H1 (cell line): ENCODE measurements around the gene RIIAD1.

ENCODE experiments used
- CHD2 ChIP-seq: IDR thresholded peaks from 2 replicates; pipeline ENCODE4 v1.6.1; 2012; ENCODE audit warnings: low read length, improper control_type of control experiment
- CTCF ChIP-seq, 3 experiments: IDR thresholded peaks; 1 replicate in 2 of 3; 2 replicates in 1 of 3; pipeline versions ENCODE4 v1.5.1 to v1.6.1; 2011; ENCODE audit warnings: low read length in 3 of 3, mild to moderate bottlenecking in 3 of 3, inconsistent platforms in 2 of 3, low read depth in 1 of 3, moderate library complexity in 1 of 3; ENCODE audit not compliant: insufficient read depth in 1 of 3; ENCODE audit errors: control extremely low read depth in 1 of 3
- E2F6 ChIP-seq: IDR thresholded peaks from 2 replicates; pipeline ENCODE4 v1.6.1; 2012; ENCODE audit warnings: inconsistent platforms
- EZH2 ChIP-seq: fragments of 200-600 bp; sonication (generic); IDR thresholded peaks from 2 replicates; pipeline ENCODE4 v1.7.1; 2012; ENCODE audit warnings: low read depth, mild to moderate bottlenecking, moderate library complexity, low read length, inconsistent platforms; ENCODE audit not compliant: severe bottlenecking
- MAFK ChIP-seq: IDR thresholded peaks from 2 replicates; pipeline ENCODE4 v1.6.1; 2012; ENCODE audit warnings: low read depth, mild to moderate bottlenecking, improper control_type of control experiment, low read length
- POLR2A ChIP-seq, 2 experiments: IDR thresholded peaks; 1 replicate in 1 of 2; 2 replicates in 1 of 2; pipeline ENCODE4 v1.6.1; 2011; ENCODE audit warnings: low read depth in 2 of 2, low read length in 2 of 2, mild to moderate bottlenecking in 2 of 2; ENCODE audit errors: control extremely low read depth in 1 of 2
- SRF ChIP-seq: IDR thresholded peaks from 2 replicates; pipeline ENCODE4 v1.6.1; 2011; ENCODE audit warnings: mild to moderate bottlenecking, low read depth, low read length, moderate library complexity

DNA sequence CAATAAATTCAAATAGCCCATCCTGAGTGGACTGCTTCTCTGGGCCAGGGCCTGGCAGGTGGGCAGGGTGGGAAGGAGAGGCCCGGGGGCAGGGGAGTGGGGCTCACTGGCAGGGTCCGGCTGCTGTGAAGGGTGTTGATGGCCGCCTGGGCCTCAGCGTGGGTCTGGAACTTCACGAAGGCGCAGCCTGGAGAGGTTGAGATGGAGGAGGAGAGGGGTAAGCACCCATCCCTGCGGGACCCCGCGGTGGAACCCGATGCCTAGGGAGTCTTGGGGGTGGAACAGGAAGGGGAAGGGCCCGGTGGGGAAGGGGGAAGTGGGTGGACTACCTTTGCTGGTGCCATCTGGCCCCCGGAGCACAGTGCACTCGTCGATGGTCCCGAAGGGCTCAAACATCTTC lies 12.4 kb upstream of the RIIAD1 start:
- TF ChIP-seq CTCF (IDR thresholded peaks at IDR 0.05; ENCODE audit: control extremely low read depth in 1 of 3, insufficient read depth in 1 of 3, low read depth in 1 of 3, low read length in 3 of 3) = no peak
- no peak for TF ChIP-seq SRF
- no peak for TF ChIP-seq E2F6
- no peak for TF ChIP-seq EZH2
- no peak for TF ChIP-seq MAFK
- no peak for TF ChIP-seq POLR2A (IDR thresholded peaks at IDR 0.05; ENCODE audit: control extremely low read depth in 1 of 2, low read depth in 2 of 2, low read length in 2 of 2)
- TF ChIP-seq CHD2 = no peak
